Heart left ventricle (tissue), 13 donors: Measurements from ENCODE around the gene SLC47A1.

Source experiments
- CTCF ChIP-seq, 12 donors: fragments of 200-600 bp; sonication (generic) in 4 of 12; IDR thresholded peaks; one replicate each; pipeline versions ENCODE4 v1.5.0 to v1.8.0; 2018 to 2022; ENCODE audit warnings: antibody characterized with exemption in 12 of 12, mild to moderate bottlenecking in 5 of 12
- POLR2A ChIP-seq, 2 donors: fragments of 450-650 bp; IDR thresholded peaks; one replicate each; pipeline ENCODE4 v1.6.1; 2017; ENCODE audit warnings: antibody characterized with exemption in 2 of 2, mild to moderate bottlenecking in 2 of 2, moderate library complexity in 2 of 2
- donor health status: ischemic (EF 13 %, LVEDD 7.1; RV severe dilation, severe dysfunction).
- donor health status: DM: no; HTN: yes; CAD: no.
- donor health status: DM: no; HTN: no; CAD: no.
- donor health status: ischemic (EF 25% LVEDD 6.9; RV normal size, moderate dysfunction).
- donor health status: ischemic (EF 25% LVEDD 5.7; RV mildly dilated, moderate dysfunction).
- donor health status: ischemic (EF 35%, LVEDD 5.7; RV mildly dilated, moderate dysfunction).
- donor health status: nonischemic (EF 11% LVEDD 7.7; RV severe dilation, severe dysfunction).
- donor health status: DM: yes; HTN: yes; CAD: no.
- donor health status: PGD.
- donor health status: ischemic (EF 29% LVEDD 5.4; RV normal size, mild dysfunction).
- donor health status: nonischemic (EF 23%, LVEDD 6.1; RV moderate dilation, normal function).

DNA sequence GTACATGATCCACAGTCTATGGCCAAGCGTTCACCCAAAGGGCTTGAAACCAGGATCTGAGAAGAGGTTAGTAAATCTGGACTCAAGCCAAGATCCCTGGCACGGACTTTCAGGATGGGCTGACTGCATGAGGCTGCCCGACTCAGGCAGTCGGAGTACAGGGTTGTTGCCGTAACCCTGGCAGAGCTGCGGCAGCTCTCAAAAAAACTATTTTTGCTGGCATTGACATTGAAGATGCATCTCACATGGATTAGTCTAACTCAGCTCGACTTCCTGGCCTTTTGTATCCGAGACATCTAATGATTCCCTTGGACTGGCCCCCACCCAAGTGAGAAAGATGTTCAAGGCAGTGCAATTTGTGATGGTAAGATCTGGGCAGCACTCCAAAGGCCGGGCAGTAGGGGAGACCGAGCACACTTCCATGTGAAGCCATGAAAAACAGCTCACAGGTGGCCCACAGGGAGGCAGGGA, 6.2 kb downstream of the SLC47A1 start:
- TF ChIP-seq POLR2A (IDR thresholded peaks at IDR 0.05) (no peak), CTCF (IDR thresholded peaks at IDR 0.05) (no peak)
